ENCODE data around the gene SLC17A1. TPM values are rescaled to one million over a fixed set of nuclear protein-coding genes. Genes with fewer than 3 reads are reported as not detected.
"Not testable (repeated sequence)": the region's sequence is repeated elsewhere in the genome, so short reads cannot be mapped to it uniquely, and the experiment has no call there.

Gene SLC17A1
- total RNA-seq, 2 experiments from 2014 or later = not detected

GRCh38 chr6:25768566-25768965, 63.3 kb downstream of the SLC17A1 start:
- Mint-ChIP-seq H3K9me3 (no peaks in the 10 kb centered on the region), H3K27ac (no peak overlapping the region), H3K36me3 (no peaks in the 10 kb centered on the region), H3K4me1 (no peaks in the 10 kb centered on the region), H3K27me3 (peaks cover 15% of the 10 kb centered on the region), H3K4me3 (no peak overlapping the region)
- POLR2A ChIA-PET = no interaction called here
- DNase-seq = no peak
- no peak for ATAC-seq (ENCODE audit: low read depth)

- no peaks in the 10 kb centered on the region for H3K4me1 Mint-ChIP-seq
- no peak overlapping the region for H3K4me3 Mint-ChIP-seq
- DNase-seq (no peak), ATAC-seq (ENCODE audit: low read depth) (no peak)
- H3K27me3 Mint-ChIP-seq = peaks cover 17% of the 10 kb centered on the region
- no peak overlapping the region for H3K27ac Mint-ChIP-seq
- POLR2A ChIA-PET = no interaction called here
- no peaks in the 10 kb centered on the region for H3K9me3 Mint-ChIP-seq
- no peaks in the 10 kb centered on the region for H3K36me3 Mint-ChIP-seq
These were observed 67.2 kb downstream of the SLC17A1 start for GRCh38 chr6:25764611-25765010.

GRCh38 chr6:25757936-25758642, 73.8 kb downstream of the SLC17A1 start:
- POLR2A ChIA-PET = no interaction called here
- Mint-ChIP-seq H3K4me3 (no peak overlapping the region), H3K9me3 (no peaks in the 10 kb centered on the region), H3K4me1 (no peaks in the 10 kb centered on the region), H3K27me3 (peaks cover 39% of the 10 kb centered on the region), H3K36me3 (no peaks in the 10 kb centered on the region), H3K27ac (no peak overlapping the region)
- DNase-seq = no peak
- no peak for ATAC-seq (ENCODE audit: low read depth)

GRCh38 chr6:25756382-25757363, 75.2 kb downstream of the SLC17A1 start:
- POLR2A ChIA-PET = no interaction called here
- no peak for ATAC-seq (ENCODE audit: low read depth)
- Mint-ChIP-seq H3K9me3 (no peaks in the 10 kb centered on the region), H3K4me3 (no peak overlapping the region), H3K27ac (no peak overlapping the region), H3K36me3 (no peaks in the 10 kb centered on the region), H3K4me1 (no peaks in the 10 kb centered on the region), H3K27me3 (peaks cover 39% of the 10 kb centered on the region)
- DNase-seq = no peak

GRCh38 chr6:25755483-25755882, 76.4 kb downstream of the SLC17A1 start:
- no peaks in the 10 kb centered on the region for H3K36me3 Mint-ChIP-seq
- peaks cover 2% of the 10 kb centered on the region for H3K9me3 Mint-ChIP-seq
- no peak overlapping the region for H3K27ac Mint-ChIP-seq
- H3K4me1 Mint-ChIP-seq = no peaks in the 10 kb centered on the region
- no peak for DNase-seq
- H3K4me3 Mint-ChIP-seq = no peak overlapping the region
- H3K27me3 Mint-ChIP-seq = peaks cover 36% of the 10 kb centered on the region
- POLR2A ChIA-PET = no interaction called here
- no peak for ATAC-seq (ENCODE audit: low read depth)

- POLR2A ChIA-PET = no interaction called here
- DNase-seq (no peak), ATAC-seq (ENCODE audit: low read depth) (no peak)
- Mint-ChIP-seq H3K9me3 (peaks cover 2% of the 10 kb centered on the region), H3K27me3 (peaks cover 34% of the 10 kb centered on the region), H3K36me3 (no peaks in the 10 kb centered on the region), H3K4me3 (no peak within 1 kb of the TSS), H3K4me1 (no peaks in the 10 kb centered on the region), H3K27ac (no peak within 1 kb of the TSS)
These were observed 77.3 kb downstream of the SLC17A1 start, which contains the start of gene SLC17A4 for GRCh38 chr6:25754535-25754934. SLC17A4 (plus strand) TSS chr6:25754742; CDS start chr6:25761963, 7,221 bp downstream.

GRCh38 chr6:25753079-25753478, 78.8 kb downstream of the SLC17A1 start:
- Mint-ChIP-seq H3K27me3 (peaks cover 25% of the 10 kb centered on the region), H3K9me3 (peaks cover 2% of the 10 kb centered on the region), H3K27ac (no peak overlapping the region), H3K4me3 (no peak overlapping the region), H3K36me3 (no peaks in the 10 kb centered on the region), H3K4me1 (no peaks in the 10 kb centered on the region)
- DNase-seq (no peak), ATAC-seq (ENCODE audit: low read depth) (no peak)
- POLR2A ChIA-PET = interaction anchor here (0.6 kb wide), 1 partner anchor 119 kb away, joined by 3 read pairs; no protein-coding TSS in a partner anchor

- H3K4me1 Mint-ChIP-seq = no peaks in the 10 kb centered on the region
- no peak overlapping the region for H3K4me3 Mint-ChIP-seq
- no peak for ATAC-seq (ENCODE audit: low read depth)
- no peak overlapping the region for H3K27ac Mint-ChIP-seq
- H3K27me3 Mint-ChIP-seq = peaks cover 19% of the 10 kb centered on the region
- H3K36me3 Mint-ChIP-seq = no peaks in the 10 kb centered on the region
- no peak for DNase-seq
- H3K9me3 Mint-ChIP-seq = peaks cover 2% of the 10 kb centered on the region
- POLR2A ChIA-PET = no interaction called here
These were observed 80.9 kb downstream of the SLC17A1 start for GRCh38 chr6:25750906-25751305.

GRCh38 chr6:25749837-25750236, 82.0 kb downstream of the SLC17A1 start:
- no peak for DNase-seq
- POLR2A ChIA-PET = no interaction called here
- H3K4me3 Mint-ChIP-seq = no peak overlapping the region
- no peak overlapping the region for H3K27ac Mint-ChIP-seq
- no peak for ATAC-seq (ENCODE audit: low read depth)
- H3K27me3 Mint-ChIP-seq = peaks cover 15% of the 10 kb centered on the region
- no peaks in the 10 kb centered on the region for H3K36me3 Mint-ChIP-seq
- peaks cover 2% of the 10 kb centered on the region for H3K9me3 Mint-ChIP-seq
- no peaks in the 10 kb centered on the region for H3K4me1 Mint-ChIP-seq

GRCh38 chr6:25748601-25749517, 83.0 kb downstream of the SLC17A1 start:
- H3K36me3 Mint-ChIP-seq; DNase-seq; H3K4me1 Mint-ChIP-seq; H3K27me3 Mint-ChIP-seq; H3K9me3 Mint-ChIP-seq; H3K4me3 Mint-ChIP-seq; ATAC-seq (ENCODE audit: low read depth); H3K27ac Mint-ChIP-seq; POLR2A ChIA-PET: not testable (repeated sequence)

GRCh38 chr6:25748049-25748448, 83.8 kb downstream of the SLC17A1 start:
- H3K27ac Mint-ChIP-seq = no peak overlapping the region
- no peak for DNase-seq
- POLR2A ChIA-PET = no interaction called here
- no peaks in the 10 kb centered on the region for H3K4me1 Mint-ChIP-seq
- no peak overlapping the region for H3K4me3 Mint-ChIP-seq
- ATAC-seq (ENCODE audit: low read depth) = no peak
- H3K9me3 Mint-ChIP-seq = peaks cover 2% of the 10 kb centered on the region
- H3K36me3 Mint-ChIP-seq = no peaks in the 10 kb centered on the region
- no peaks in the 10 kb centered on the region for H3K27me3 Mint-ChIP-seq

- Mint-ChIP-seq H3K27me3 (no peaks in the 10 kb centered on the region), H3K9me3 (peaks cover 2% of the 10 kb centered on the region), H3K36me3 (no peaks in the 10 kb centered on the region), H3K4me1 (no peaks in the 10 kb centered on the region), H3K4me3 (no peak overlapping the region), H3K27ac (no peak overlapping the region)
- ATAC-seq (ENCODE audit: low read depth) (no peak), DNase-seq (no peak)
- POLR2A ChIA-PET = no interaction called here
These were observed 84.4 kb downstream of the SLC17A1 start for GRCh38 chr6:25747477-25747876.

- no peak overlapping the region for H3K27ac Mint-ChIP-seq
- DNase-seq (no peak), ATAC-seq (ENCODE audit: low read depth) (no peak)
- POLR2A ChIA-PET = no interaction called here
- no peak overlapping the region for H3K4me3 Mint-ChIP-seq
- H3K36me3 Mint-ChIP-seq = no peaks in the 10 kb centered on the region
- no peaks in the 10 kb centered on the region for H3K4me1 Mint-ChIP-seq
- no peaks in the 10 kb centered on the region for H3K27me3 Mint-ChIP-seq
- peaks cover 2% of the 10 kb centered on the region for H3K9me3 Mint-ChIP-seq
These were observed 84.9 kb downstream of the SLC17A1 start for GRCh38 chr6:25746968-25747367.
